H1 (cell line): ENCODE results near the gene DOCK8. TPM values are rescaled to one million over a fixed set of nuclear protein-coding genes. Genes with fewer than 3 reads are reported as not detected.

Experiments
- CTCF ChIA-PET: fragments of 300-600 bp; sonication (Branson Sonifier 250); formaldehyde crosslinking; loops from one replicate; lab custom pipeline; 2021; ENCODE audit not compliant: partially characterized antibody; lab: Charles Lee
- POLR2A ChIA-PET: fragments of 300-600 bp; sonication (Branson Sonifier 250); formaldehyde crosslinking; loops from one replicate; lab custom pipeline; 2021; ENCODE audit warnings: inconsistent platforms; ENCODE audit not compliant: partially characterized antibody; lab: Charles Lee
- DNase-seq, 2 experiments: peaks; one replicate each; pipeline versions ENCODE4 v3.0.0 to v3.0.0-alpha.2; 2010 to 2022; ENCODE audit warnings: low spot score in 2 of 2, low read depth in 1 of 2, mixed read lengths in 1 of 2
- FAIRE-seq: peaks from 2 replicates; lab custom pipeline; 2011; peaks lifted over from hg19 to GRCh38; lab: Jason Lieb, UNC
- H2AFZ ChIP-seq: 2 replicates; pipeline ENCODE4 v1.8.1; 2012; ENCODE audit warnings: low read length, inconsistent platforms
- H2AK5ac ChIP-seq: 2 replicates; pipeline ENCODE4 v1.6.1; 2013; ENCODE audit warnings: low read depth, low read length
- H2BK120ac ChIP-seq: replicated peaks from 2 replicates; pipeline ENCODE3; 2013; ENCODE audit warnings: low read depth, low read length, inconsistent platforms
- H2BK12ac ChIP-seq: 2 replicates; pipeline ENCODE4 v1.6.1; 2013; ENCODE audit warnings: low read depth, low read length
- H2BK15ac ChIP-seq: 2 replicates; pipeline ENCODE4 v1.6.1; 2013; ENCODE audit warnings: low read length
- H2BK20ac ChIP-seq: 2 replicates; pipeline ENCODE4 v1.6.1; 2013; ENCODE audit warnings: low read length
- H2BK5ac ChIP-seq: 2 replicates; pipeline ENCODE4 v1.6.1; 2013; ENCODE audit warnings: low read depth, low read length
- H3K14ac ChIP-seq: 2 replicates; pipeline ENCODE4 v1.6.1; 2013; ENCODE audit warnings: inconsistent platforms; ENCODE audit not compliant: insufficient read length
- H3K18ac ChIP-seq: 2 replicates; pipeline ENCODE4 v1.6.1; 2013; ENCODE audit warnings: low read length; ENCODE audit errors: extremely low read depth
- H3K23ac ChIP-seq: 2 replicates; pipeline ENCODE4 v1.6.1; 2013; ENCODE audit warnings: inconsistent platforms; ENCODE audit not compliant: insufficient read length
- H3K23me2 ChIP-seq: 2 replicates; pipeline ENCODE4 v1.6.1; 2013; ENCODE audit warnings: low read depth, low read length
- H3K27ac ChIP-seq: 2 replicates; pipeline ENCODE4 v1.6.1; 2011; ENCODE audit warnings: low read depth, low read length, inconsistent platforms
- H3K27me3 ChIP-seq, 4 experiments: replicated peaks in 1 of 4; 1 replicate in 1 of 4; 2 replicates in 3 of 4; pipeline versions ENCODE4 v1.6.1 to v1.8.1; 2011 to 2013; ENCODE audit warnings: low read length in 3 of 4, mild to moderate bottlenecking in 3 of 4, inconsistent platforms in 2 of 4, mixed read lengths in 2 of 4, moderate library complexity in 1 of 4; ENCODE audit not compliant: control insufficient read depth in 3 of 4, insufficient read depth in 3 of 4; ENCODE audit errors: extremely low read depth in 1 of 4
- H3K36me3 ChIP-seq, 4 experiments: 2 replicates each; pipeline versions ENCODE4 v1.6.1 to v1.8.1; 2011 to 2013; ENCODE audit warnings: mild to moderate bottlenecking in 4 of 4, low read length in 3 of 4, moderate library complexity in 2 of 4, control low read depth in 1 of 4, inconsistent platforms in 1 of 4; ENCODE audit not compliant: insufficient read depth in 4 of 4, control insufficient read depth in 2 of 4
- H3K4ac ChIP-seq: replicated peaks from 2 replicates; pipeline ENCODE3; 2013; ENCODE audit warnings: low read length, low read depth, mixed read lengths, inconsistent platforms; ENCODE audit not compliant: insufficient read length
- H3K4me1 ChIP-seq, 4 experiments: replicated peaks in 1 of 4; 1 replicate in 1 of 4; 2 replicates in 3 of 4; pipeline versions ENCODE4 v1.6.1 to v1.8.1; 2011 to 2013; ENCODE audit warnings: low read length in 3 of 4, inconsistent platforms in 2 of 4, mixed read lengths in 1 of 4; ENCODE audit not compliant: insufficient read depth in 4 of 4, control insufficient read depth in 3 of 4
- H3K4me2 ChIP-seq, 2 experiments: 2 replicates each; pipeline versions ENCODE4 v1.6.1 to v1.8.1; 2011 to 2013; ENCODE audit warnings: low read depth in 2 of 2, low read length in 2 of 2, control low read depth in 1 of 2, inconsistent platforms in 1 of 2, mild to moderate bottlenecking in 1 of 2; ENCODE audit not compliant: insufficient read depth in 1 of 2
- H3K4me3 ChIP-seq, 4 experiments: fragments of 200-600, 300-600 bp in 1 of 4; sonication (generic), shearing (Covaris generic), sonication (Bioruptor Twin) in 1 of 4; 2 replicates each; pipeline versions ENCODE4 v1.5.1 to v1.8.1; 2011 to 2016; ENCODE audit warnings: low read length in 4 of 4, low read depth in 3 of 4, control low read depth in 2 of 4, inconsistent platforms in 2 of 4, mild to moderate bottlenecking in 2 of 4, mixed read lengths in 1 of 4, moderate library complexity in 1 of 4; ENCODE audit not compliant: insufficient read depth in 2 of 4; ENCODE audit errors: extremely low read depth in 1 of 4
- H3K56ac ChIP-seq: replicated peaks from 2 replicates; pipeline ENCODE3; 2013; ENCODE audit warnings: low read depth, mild to moderate bottlenecking, mixed read lengths, low read length, inconsistent platforms; ENCODE audit not compliant: insufficient read length
- H3K79me1 ChIP-seq: 2 replicates; pipeline ENCODE4 v1.6.1; 2013; ENCODE audit warnings: low read depth, low read length, control low read depth
- H3K79me2 ChIP-seq, 2 experiments: 2 replicates each; pipeline versions ENCODE4 v1.6.1 to v1.8.1; 2012 to 2013; ENCODE audit warnings: low read length in 2 of 2, mild to moderate bottlenecking in 2 of 2, inconsistent platforms in 1 of 2; ENCODE audit not compliant: insufficient read depth in 2 of 2, control insufficient read depth in 1 of 2
- H3K9ac ChIP-seq, 4 experiments: replicated peaks in 1 of 4; 1 replicate in 1 of 4; 2 replicates in 3 of 4; pipeline versions ENCODE4 v1.6.1 to v1.8.1; 2011 to 2013; ENCODE audit warnings: low read depth in 3 of 4, low read length in 3 of 4, control low read depth in 2 of 4, mild to moderate bottlenecking in 2 of 4, moderate library complexity in 2 of 4, inconsistent platforms in 1 of 4; ENCODE audit errors: extremely low read depth in 1 of 4
- H3K9me3 ChIP-seq, 2 experiments: 2 replicates each; pipeline versions ENCODE4 v1.6.1 to v1.8.1; 2012 to 2013; ENCODE audit warnings: mild to moderate bottlenecking in 2 of 2, moderate library complexity in 2 of 2, control low read depth in 1 of 2, inconsistent platforms in 1 of 2, low read depth in 1 of 2, low read length in 1 of 2, mixed read lengths in 1 of 2; ENCODE audit not compliant: insufficient read depth in 2 of 2
- H4K20me1 ChIP-seq, 2 experiments: replicated peaks in 1 of 2; 2 replicates each; pipeline versions ENCODE3 to v1.8.1; 2011 to 2013; ENCODE audit warnings: inconsistent platforms in 2 of 2, low read length in 2 of 2, mild to moderate bottlenecking in 1 of 2; ENCODE audit not compliant: insufficient read depth in 2 of 2, control insufficient read depth in 1 of 2
- H4K5ac ChIP-seq: 2 replicates; pipeline ENCODE4 v1.6.1; 2013; ENCODE audit warnings: low read length, low read depth, mixed read lengths, inconsistent platforms; ENCODE audit not compliant: insufficient read length
- H4K8ac ChIP-seq: 2 replicates; pipeline ENCODE4 v1.8.0; 2013; ENCODE audit warnings: mild to moderate bottlenecking, moderate library complexity, low read length, inconsistent platforms; ENCODE audit not compliant: insufficient read depth; ENCODE audit errors: extremely low read depth
- H4K91ac ChIP-seq: replicated peaks from 2 replicates; pipeline ENCODE3; 2013; ENCODE audit warnings: low read length, mixed read lengths, inconsistent platforms; ENCODE audit not compliant: insufficient read length
- CHD1 ChIP-seq: IDR thresholded peaks from 2 replicates; pipeline ENCODE4 v1.6.1; 2012; ENCODE audit warnings: low read depth, low read length, improper control_type of control experiment
- CTBP2 ChIP-seq: IDR thresholded peaks from 2 replicates; pipeline ENCODE4 v1.7.0; 2011; ENCODE audit warnings: borderline replicate concordance, mild to moderate bottlenecking, moderate library complexity, mixed read lengths, low read length; ENCODE audit not compliant: insufficient read depth, insufficient read length
- HDAC6 ChIP-seq: IDR thresholded peaks from one replicate; pipeline ENCODE4 v1.7.1; 2012; ENCODE audit warnings: low read depth, mild to moderate bottlenecking, inconsistent platforms, low read length, moderate library complexity
- JUN ChIP-seq: IDR thresholded peaks from 2 replicates; pipeline ENCODE4 v1.6.1; 2011; ENCODE audit warnings: low read depth, mild to moderate bottlenecking, improper control_type of control experiment, low read length
- KDM5A ChIP-seq: fragments of 200-600 bp; IDR thresholded peaks from 2 replicates; pipeline ENCODE4 v1.7.1; 2012; ENCODE audit warnings: mild to moderate bottlenecking, low read length, inconsistent platforms, mixed read lengths
- MAFK ChIP-seq: IDR thresholded peaks from 2 replicates; pipeline ENCODE4 v1.6.1; 2012; ENCODE audit warnings: low read depth, mild to moderate bottlenecking, improper control_type of control experiment, low read length
- RNF2 ChIP-seq: fragments of 200-900, 300-1000 bp; sonication (generic); IDR thresholded peaks from 2 replicates; pipeline ENCODE4 v1.7.1; 2016; ENCODE audit warnings: borderline replicate concordance, low read depth, mild to moderate bottlenecking, antibody characterized with exemption, low read length; ENCODE audit not compliant: poor library complexity, severe bottlenecking; ENCODE audit errors: missing control alignments
- SP2 ChIP-seq: IDR thresholded peaks from 2 replicates; pipeline ENCODE4 v1.6.1; 2012; ENCODE audit warnings: mild to moderate bottlenecking, low read length, inconsistent platforms
- WGBS, 2 experiments: shearing (Covaris generic) in 1 of 2; methylation state at CpG; one replicate each; pipeline versions ENCODE4 v1.1.6 to v1.1.7; 2013 to 2015; ENCODE audit warnings: low lambda C conversion rate in 2 of 2, mixed read lengths in 2 of 2, inconsistent platforms in 1 of 2, low coverage in 1 of 2, missing lambda C conversion rate in 1 of 2; ENCODE audit not compliant: insufficient replicate concordance in 2 of 2, insufficient coverage in 1 of 2, insufficient read length in 1 of 2; ENCODE audit errors: extremely low coverage in 1 of 2, missing lambda C conversion rate in 1 of 2; 5-methylcytosine and 5-hydroxymethylcytosine counted together
- polyA plus RNA-seq, 7 experiments: library from polyadenylated mRNA; depleted of rRNA in 3 of 7; stranded (reverse) in 5 of 7; unstranded in 2 of 7; fragments of >200 nt in 5 of 7; fragments of 200-250 nt in 2 of 7; gene quantifications; 1 replicate in 5 of 7; 2 replicates in 1 of 7; 4 replicates in 1 of 7; pipeline versions ENCODE4 v1.2.1 to v1.2.3, GENCODE V29; 2011 to 2013; ENCODE audit warnings: missing spikeins in 2 of 7, mixed read lengths in 2 of 7
- total RNA-seq: library from RNA; stranded (reverse); fragmentation: NEBNext Ultra II Directional; extraction: Animal tissue kit (Norgen Biotek cat#: 25700); gene quantifications from 2 replicates; pipeline ENCODE4 v1.2.1, GENCODE V29; 2021

Gene DOCK8
- total and polyA plus RNA-seq, 2 of the 8 experiments (the other 6 are each of a cell fraction or from before 2014, with no cell fraction given) = 0.57 to 2.0 TPM

DNA sequence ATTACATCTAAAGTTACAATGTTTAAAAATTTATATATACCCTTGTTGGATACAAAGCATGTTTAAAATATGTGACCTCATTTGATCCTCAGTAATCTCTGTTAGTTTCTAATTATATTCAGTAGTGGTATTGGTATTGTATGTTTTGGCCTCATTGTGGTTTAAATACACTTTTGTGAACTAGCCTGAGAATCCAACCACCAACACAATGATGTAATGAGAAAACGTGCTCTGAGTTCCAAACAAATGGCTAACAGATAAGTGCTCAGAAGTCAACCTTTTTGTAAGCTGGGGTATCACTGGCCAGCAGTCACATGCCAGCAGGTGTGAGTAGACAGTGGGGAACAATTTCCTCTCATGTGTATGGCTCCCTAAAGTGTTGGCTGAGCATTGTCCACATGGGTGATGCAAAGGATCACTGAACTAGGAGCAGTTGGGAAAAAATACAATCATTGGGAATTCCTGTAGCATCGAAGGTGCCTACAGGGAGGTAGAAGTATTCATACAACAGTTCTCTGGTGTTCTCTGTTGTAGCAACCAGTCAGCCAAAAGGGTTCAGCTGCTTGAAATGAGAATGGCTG is 56.1 kb downstream of the DOCK8 start:
- no peak overlapping the region for H2BK120ac ChIP-seq
- H3K4me1 ChIP-seq = no peaks in the 10 kb centered on the region
- no peaks in the 10 kb centered on the region for H3K27me3 ChIP-seq
- H2AFZ ChIP-seq = no peak overlapping the region
- H3K4me2 ChIP-seq = no peak overlapping the region
- TF ChIP-seq CHD1 (no peak), MAFK (no peak), KDM5A (no peak), HDAC6 (no peak), CTBP2 (no peak), RNF2 (no peak), JUN (no peak), SP2 (no peak)
- no peaks in the 10 kb centered on the region for H3K36me3 ChIP-seq
- H3K4me3 ChIP-seq = no peak overlapping the region
- 82% methylated on average over 2 of the region's 2 CpGs; no CpG with 5 or more reads in 1 of the 2 experiments for WGBS, 2 experiments
- no peaks in the 10 kb centered on the region for H3K79me1 ChIP-seq
- no peaks in the 10 kb centered on the region for H4K20me1 ChIP-seq
- H2BK15ac ChIP-seq = no peak overlapping the region
- CTCF ChIA-PET = no interaction called here
- no peak overlapping the region for H2BK12ac ChIP-seq
- FAIRE-seq (no peak), DNase-seq (no peak)
- no peak overlapping the region for H3K4ac ChIP-seq
- H3K14ac ChIP-seq = no peak overlapping the region
- no peak overlapping the region for H4K91ac ChIP-seq
- no peak overlapping the region for H3K23ac ChIP-seq
- no peak overlapping the region for H3K18ac ChIP-seq
- H4K8ac ChIP-seq = no peak overlapping the region
- H3K27ac ChIP-seq = no peak overlapping the region
- POLR2A ChIA-PET = no interaction called here
- no peaks in the 10 kb centered on the region for H3K23me2 ChIP-seq
- H2AK5ac ChIP-seq = no peak overlapping the region
- H2BK5ac ChIP-seq = no peak overlapping the region
- H3K9ac ChIP-seq = no peak overlapping the region
- no peaks in the 10 kb centered on the region for H3K9me3 ChIP-seq
- H3K56ac ChIP-seq = no peak overlapping the region
- H4K5ac ChIP-seq = no peak overlapping the region
- H2BK20ac ChIP-seq = no peak overlapping the region
- H3K79me2 ChIP-seq = no peaks in the 10 kb centered on the region
